ENCODE results near the gene DDN. TPM values are rescaled to one million over a fixed set of nuclear protein-coding genes. Genes with fewer than 3 reads are reported as not detected.

Gene DDN
- polyA plus RNA-seq, 4 donors = 85.8 to 111 (median 89.4) TPM

DNA sequence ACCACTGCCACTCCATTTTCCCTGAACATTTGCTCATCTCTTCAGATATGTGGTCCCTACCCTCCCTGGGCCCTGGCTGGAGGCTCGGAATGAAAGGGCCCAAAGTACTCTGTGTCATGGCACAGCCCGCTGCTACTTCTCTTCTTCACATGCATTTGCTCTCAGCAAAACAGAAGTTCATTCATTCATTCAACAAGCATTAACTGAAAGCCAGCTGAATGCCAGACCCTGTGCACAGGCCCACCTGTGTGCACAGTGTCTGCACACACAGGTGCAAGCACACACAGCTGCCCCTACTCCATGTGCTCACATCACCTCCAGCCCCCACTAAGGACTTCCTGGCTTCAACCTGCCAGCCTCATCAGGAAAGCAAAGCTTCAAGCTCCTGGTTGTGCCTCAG is 13.3 kb downstream of the DDN start:
- DNase-seq (ENCODE audit: low read depth in 4 of 4, low spot score in 3 of 4) = no peak

- no peak for DNase-seq (ENCODE audit: low read depth in 4 of 4, low spot score in 3 of 4)
Measured at GRCh38 chr12:48985475-48985897, 13.7 kb downstream of the DDN start.

GRCh38 chr12:48982397-48983080 is 16.6 kb downstream of the DDN start:
- DNase-seq (ENCODE audit: low read depth in 4 of 4, low spot score in 3 of 4) = no peak

DNA sequence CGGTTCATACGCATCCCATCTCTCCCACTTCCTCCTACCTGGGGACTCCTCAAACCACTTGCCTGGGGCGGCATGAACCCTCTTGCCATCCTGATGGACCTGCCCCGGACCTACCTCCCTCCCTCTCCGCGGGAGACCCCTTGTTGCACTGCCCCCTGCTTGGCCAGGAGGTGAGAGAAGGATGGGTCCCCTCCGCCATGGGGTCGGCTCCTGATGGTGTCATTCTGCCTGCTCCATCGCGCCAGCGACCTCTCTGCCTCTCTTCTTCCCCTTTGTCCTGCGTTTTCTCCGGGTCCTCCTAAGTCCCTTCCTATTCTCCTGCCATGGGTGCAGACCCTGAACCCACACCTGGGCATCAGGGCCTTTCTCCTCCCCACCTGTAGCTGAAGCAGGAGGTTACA is 17.4 kb downstream of the DDN start:
- DNase-seq (ENCODE audit: low read depth in 4 of 4, low spot score in 3 of 4) = no peak

GRCh38 chr12:48980953-48981756 is 18.0 kb downstream of the DDN start:
- DNase-seq (ENCODE audit: low read depth in 4 of 4, low spot score in 3 of 4) = no peak

DNA sequence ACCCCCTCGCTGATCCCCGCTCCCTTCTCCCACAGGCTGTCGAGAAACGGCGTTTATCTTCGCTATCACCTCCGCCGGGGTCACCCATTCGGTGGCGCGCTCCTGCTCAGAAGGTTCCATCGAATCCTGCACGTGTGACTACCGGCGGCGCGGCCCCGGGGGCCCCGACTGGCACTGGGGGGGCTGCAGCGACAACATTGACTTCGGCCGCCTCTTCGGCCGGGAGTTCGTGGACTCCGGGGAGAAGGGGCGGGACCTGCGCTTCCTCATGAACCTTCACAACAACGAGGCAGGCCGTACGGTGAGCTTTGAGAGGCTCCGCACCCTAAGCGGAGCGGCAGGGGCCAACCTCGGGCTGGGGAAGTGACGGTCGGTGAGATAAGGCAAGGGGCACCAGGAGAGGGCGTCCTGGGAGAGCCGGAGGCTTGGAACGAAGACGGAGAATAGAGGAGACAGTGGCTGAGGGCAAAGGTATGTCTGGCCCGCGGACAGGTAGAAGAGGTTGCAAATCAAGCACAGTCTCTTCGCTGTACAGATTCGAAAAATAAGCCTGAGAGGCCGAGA is 18.7 kb downstream of the DDN start:
- DNase-seq (ENCODE audit: low read depth in 4 of 4, low spot score in 3 of 4) = no peak

DNA sequence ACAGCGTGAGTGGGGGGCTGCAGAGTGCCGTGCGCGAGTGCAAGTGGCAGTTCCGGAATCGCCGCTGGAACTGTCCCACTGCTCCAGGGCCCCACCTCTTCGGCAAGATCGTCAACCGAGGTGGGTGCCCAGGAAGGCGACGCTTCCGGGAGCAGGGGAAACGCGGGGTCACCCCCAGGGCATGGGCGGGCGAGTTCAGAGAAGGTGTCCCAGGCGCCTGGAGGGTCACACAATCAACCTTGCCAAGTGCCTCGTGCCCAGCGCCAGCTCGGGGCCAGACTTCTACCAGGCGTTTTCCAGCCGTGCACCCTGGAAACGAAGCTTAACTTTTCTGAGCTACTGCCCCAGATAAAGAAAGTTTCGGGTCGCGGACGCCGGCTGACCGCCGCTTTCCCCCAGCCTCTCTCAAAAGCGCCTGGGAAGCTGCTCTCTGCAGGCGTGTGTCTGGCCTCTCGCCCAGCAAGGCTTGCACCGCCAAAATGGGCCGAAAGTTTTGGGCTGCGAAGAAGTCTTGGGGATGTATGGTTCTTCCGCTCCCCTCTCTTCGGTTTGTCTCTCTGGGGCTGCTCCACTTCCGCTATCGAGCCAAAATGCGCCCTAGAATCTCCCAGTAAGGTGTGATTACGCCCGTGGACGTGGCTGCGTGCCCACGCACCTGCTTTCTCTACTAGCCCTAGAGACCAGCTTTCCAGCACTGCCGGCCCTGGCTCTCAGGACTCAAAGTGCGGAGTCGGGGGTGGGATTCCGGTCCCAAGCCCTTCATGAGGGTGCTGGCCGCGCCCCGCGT is 19.4 kb downstream of the DDN start:
- no peak for DNase-seq (ENCODE audit: low read depth in 4 of 4, low spot score in 3 of 4)

GRCh38 chr12:48978741-48979601 is 20.2 kb downstream of the DDN start:
- no peak for DNase-seq (ENCODE audit: low read depth in 4 of 4, low spot score in 3 of 4)

GRCh38 chr12:48978291-48978740 is 20.9 kb downstream of the DDN start, which contains the start of gene WNT1:
TSS of gene WNT1 (plus strand) at chr12:48978322. CDS start at chr12:48978651, 329 bp downstream.
- no peak for DNase-seq (ENCODE audit: low read depth in 4 of 4, low spot score in 3 of 4)

DNA sequence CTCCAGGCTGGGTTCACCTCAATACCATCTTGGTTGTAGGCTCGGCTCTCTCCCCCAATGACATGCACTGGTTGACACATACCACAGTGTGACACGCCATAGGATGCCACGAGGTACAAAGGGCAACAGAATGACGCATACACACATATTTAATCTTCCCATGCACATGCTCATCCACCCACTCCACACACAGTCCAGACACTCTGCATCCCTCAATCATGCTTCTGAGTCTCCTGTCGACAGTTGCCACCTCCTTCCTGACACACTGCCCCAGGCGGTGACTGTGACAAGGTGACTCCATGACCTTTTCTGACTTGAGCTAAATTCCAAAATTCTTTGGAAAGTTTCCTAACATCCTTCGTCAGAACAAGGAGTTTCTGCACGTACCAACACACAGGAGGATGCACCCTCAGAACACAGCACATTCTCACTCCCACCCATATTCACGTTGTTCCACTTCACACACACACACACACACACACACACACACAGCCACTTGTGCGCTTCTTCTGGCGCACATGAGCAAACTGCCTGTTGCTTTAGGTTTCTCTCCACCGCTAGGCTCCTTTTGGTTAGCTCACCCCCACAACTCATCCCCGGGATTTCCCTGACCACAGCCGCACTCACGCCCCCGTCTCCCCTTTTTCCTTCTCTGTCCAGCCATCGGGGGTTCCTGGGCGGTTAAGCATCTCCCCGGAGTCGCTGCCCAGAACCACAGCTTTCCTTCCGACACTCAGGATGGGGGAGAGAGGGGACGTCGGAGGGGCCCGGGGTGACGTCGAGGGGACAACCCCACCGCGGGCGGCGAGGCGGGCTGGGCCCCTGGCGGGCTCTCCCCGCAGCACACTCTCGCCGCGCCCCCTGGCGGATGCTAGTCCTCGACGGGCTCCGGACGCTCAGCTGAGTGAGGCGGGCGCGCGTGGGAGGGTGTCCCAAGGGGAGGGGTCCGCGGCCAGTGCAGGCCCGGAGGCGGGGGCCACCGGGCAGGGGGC is 21.6 kb downstream of the DDN start:
- no peak for DNase-seq (ENCODE audit: low read depth in 4 of 4, low spot score in 3 of 4)

DNA sequence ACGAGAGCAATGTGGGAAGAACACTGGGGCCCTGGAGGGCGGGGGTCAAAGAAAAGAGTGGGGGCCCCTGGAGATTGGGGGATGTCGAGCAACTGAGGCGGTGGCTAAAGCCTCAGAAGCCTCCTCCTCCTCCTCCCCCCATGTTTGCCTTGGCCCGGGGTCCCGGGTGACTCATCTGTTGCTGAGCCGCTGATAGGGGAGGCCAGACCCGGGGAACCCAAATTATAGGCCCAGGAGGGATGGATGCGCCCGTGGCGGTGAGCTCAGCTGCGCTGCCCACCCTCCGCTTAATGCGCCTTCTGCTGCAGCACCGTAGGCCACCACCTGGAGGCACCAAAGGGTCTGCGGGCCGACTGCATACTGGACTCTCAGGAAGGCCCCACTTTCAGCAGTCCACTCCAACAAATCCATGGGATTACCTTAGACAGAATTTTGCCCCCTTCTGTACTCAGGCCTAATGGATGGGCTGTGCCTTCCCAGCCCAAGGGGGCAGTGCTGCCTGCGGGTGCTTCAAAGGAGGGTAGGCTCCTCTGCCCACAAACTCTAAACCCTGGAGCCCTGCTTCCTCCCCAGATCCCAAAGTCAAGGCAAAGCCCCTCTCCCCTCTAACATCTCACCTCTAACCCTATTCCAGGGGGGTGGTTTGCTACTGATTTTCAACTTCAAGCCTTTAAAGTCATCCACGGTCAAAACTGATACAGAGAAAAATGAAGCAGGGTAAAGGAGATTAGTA is 25.1 kb downstream of the DDN start:
- DNase-seq (ENCODE audit: low read depth in 4 of 4, low spot score in 3 of 4) = no peak

DNA sequence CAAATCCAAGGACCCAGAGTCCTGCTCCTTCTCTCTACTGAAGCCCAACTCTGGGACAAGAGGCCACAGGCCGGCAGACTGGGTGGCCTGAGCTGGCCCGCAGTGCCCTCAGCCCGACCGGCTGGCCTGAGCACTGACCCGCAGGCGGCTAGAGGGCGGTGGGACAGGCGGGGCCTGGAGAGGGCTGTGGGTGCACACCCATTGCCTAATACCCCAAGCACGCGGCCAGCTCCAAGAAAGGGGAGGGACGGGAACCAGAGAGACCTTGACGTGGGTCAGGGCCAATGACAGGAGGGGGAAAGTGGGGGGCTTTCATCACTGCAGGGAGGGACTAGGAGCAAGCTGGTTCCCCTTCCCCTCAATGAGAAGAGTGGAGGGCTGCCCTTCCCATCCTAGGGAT is 25.6 kb downstream of the DDN start:
- DNase-seq (ENCODE audit: low read depth in 4 of 4, low spot score in 3 of 4) = no peak

GRCh38 chr12:48972952-48973483 is 26.2 kb downstream of the DDN start:
- DNase-seq (ENCODE audit: low read depth in 4 of 4, low spot score in 3 of 4) = no peak

DNA sequence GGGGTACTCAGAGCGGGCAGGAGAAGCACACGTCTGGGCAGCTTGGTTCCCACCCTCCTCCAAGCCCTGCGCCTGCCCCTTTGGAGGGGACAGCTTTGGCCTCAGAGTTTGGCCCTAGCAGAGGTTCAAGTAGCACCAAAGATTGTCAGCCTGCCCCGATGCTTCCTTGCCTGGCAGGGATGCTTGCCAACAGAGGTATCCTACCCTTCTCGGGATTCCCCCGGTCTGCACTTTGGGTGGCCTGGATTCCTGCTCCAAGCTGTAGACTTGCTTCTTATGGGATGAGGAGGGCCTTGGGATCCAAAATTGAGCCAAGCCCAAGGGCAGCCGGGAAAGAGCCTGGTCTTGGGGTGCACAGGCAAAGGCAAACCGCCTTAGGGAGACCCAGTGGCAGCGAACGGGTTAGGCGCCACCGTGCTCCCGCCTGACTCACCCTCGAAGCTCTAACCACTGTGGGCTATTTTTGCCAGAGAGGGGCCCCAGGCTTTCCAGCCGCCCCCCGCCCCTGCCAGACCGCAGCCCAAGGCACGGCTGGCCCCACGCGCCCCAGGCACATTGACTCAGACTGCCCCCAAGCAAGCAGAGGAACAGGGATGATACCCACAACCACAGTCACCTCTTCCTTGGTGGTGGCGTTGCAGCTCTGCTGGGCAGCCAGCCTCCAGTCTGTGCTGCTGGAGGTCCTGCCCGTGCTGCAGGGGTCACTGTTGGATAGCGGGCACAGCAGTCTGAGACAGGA is 26.8 kb downstream of the DDN start:
- no peak for DNase-seq (ENCODE audit: low read depth in 4 of 4, low spot score in 3 of 4)

GRCh38 chr12:48970702-48971334 is 28.4 kb downstream of the DDN start:
- DNase-seq (ENCODE audit: low read depth in 4 of 4, low spot score in 3 of 4) = no peak

- DNase-seq (ENCODE audit: low read depth in 4 of 4, low spot score in 3 of 4) = no peak
Measured at GRCh38 chr12:48969833-48970701, 29.1 kb downstream of the DDN start.
